PC-3 (cell line): ENCODE data around the gene MRPL49. TPM values are rescaled to one million over a fixed set of nuclear protein-coding genes. Genes with fewer than 3 reads are reported as not detected.

Experiments
- ATAC-seq: fragments of 200-7000 bp; cut with Tn5 transposase; 2 replicates; pipeline ENCODE4 v1.9.1; 2020; ENCODE audit warnings: mild to moderate bottlenecking, moderate library complexity
- BruUV-seq: library from RNA; stranded (reverse); fragments of 400-500 nt; replicated peaks from 2 replicates; lab custom pipeline; 2021; lab: Mats Ljungman, UMichigan
- CTCF ChIA-PET: fragments of 300-600 bp; sonication (Branson Sonifier 250); formaldehyde crosslinking; loops from one replicate; lab custom pipeline; 2022; ENCODE audit warnings: antibody characterized with exemption; lab: Charles Lee
- POLR2A ChIA-PET: fragments of 300-600 bp; sonication (Branson Sonifier 250); formaldehyde crosslinking; loops from one replicate; lab custom pipeline; 2022; ENCODE audit warnings: antibody characterized with exemption; ENCODE audit not compliant: unreplicated experiment; lab: Charles Lee
- DNase-seq: peaks from one replicate; pipeline ENCODE4 v3.0.0-alpha.2; 2015
- H2AFZ ChIP-seq: fragments of 300-600 bp; sonication (generic); 2 replicates; pipeline ENCODE4 v1.6.0; 2016; ENCODE audit warnings: antibody characterized with exemption, low read length
- H3F3A ChIP-seq: fragments of 300-600 bp; sonication (generic); one replicate; pipeline ENCODE4 v1.6.0; 2017; ENCODE audit warnings: antibody characterized with exemption, low read length, control low read depth, mild to moderate bottlenecking; ENCODE audit not compliant: unreplicated experiment
- H3K27ac ChIP-seq: fragments of 300-600 bp; sonication (generic); 2 replicates; pipeline ENCODE4 v1.5.1; 2016; ENCODE audit warnings: mild to moderate bottlenecking, low read length
- H3K27me3 ChIP-seq: fragments of 300-600 bp; sonication (generic); 2 replicates; pipeline ENCODE4 v1.6.1; 2016; ENCODE audit warnings: low read length, mixed read lengths
- H3K36me3 ChIP-seq: fragments of 300-600 bp; sonication (generic); 2 replicates; pipeline ENCODE4 v1.6.1; 2016; ENCODE audit warnings: low read depth, mixed run types, low read length, mixed read lengths
- H3K4me1 ChIP-seq: fragments of 300-600 bp; sonication (generic); 2 replicates; pipeline ENCODE4 v1.5.1; 2016; ENCODE audit warnings: low read length; ENCODE audit not compliant: insufficient read depth
- H3K4me2 ChIP-seq: fragments of 300-600 bp; sonication (generic); 2 replicates; pipeline ENCODE4 v1.6.0; 2016; ENCODE audit warnings: low read length
- H3K4me3 ChIP-seq: fragments of 300-600 bp; sonication (generic); 2 replicates; pipeline ENCODE4 v1.5.1; 2016; ENCODE audit warnings: mild to moderate bottlenecking, low read length, mixed read lengths
- H3K79me2 ChIP-seq: fragments of 300-600 bp; sonication (generic); 2 replicates; pipeline ENCODE4 v1.6.1; 2017; ENCODE audit warnings: low read length, mixed read lengths
- H3K9ac ChIP-seq: fragments of 300-600 bp; sonication (generic); 2 replicates; pipeline ENCODE4 v1.6.0; 2016; ENCODE audit warnings: mild to moderate bottlenecking, low read length
- H3K9me2 ChIP-seq: fragments of 300-600 bp; sonication (generic); replicated peaks from 2 replicates; pipeline ENCODE4 v1.6.1; 2016; ENCODE audit warnings: mixed run types, low read length, mixed read lengths
- H3K9me3 ChIP-seq: fragments of 300-600 bp; sonication (generic); 2 replicates; pipeline ENCODE4 v1.6.1; 2016; ENCODE audit warnings: low read length, mixed read lengths
- H4K20me1 ChIP-seq: fragments of 300-600 bp; sonication (generic); 2 replicates; pipeline ENCODE4 v1.6.1; 2016; ENCODE audit warnings: low read length, mixed read lengths
- CTCF ChIP-seq: fragments of 300-600 bp; sonication (generic); conservative IDR thresholded peaks from 2 replicates; pipeline ENCODE4 v1.5.1; 2017; ENCODE audit warnings: antibody characterized with exemption, low read depth, mild to moderate bottlenecking, low read length
- EZH2 ChIP-seq: fragments of 300-600 bp; sonication (generic); IDR thresholded peaks from one replicate; pipeline ENCODE4 v1.6.1; 2017; ENCODE audit warnings: antibody characterized with exemption, mild to moderate bottlenecking, low read length; ENCODE audit not compliant: unreplicated experiment
- EZH2phosphoT487 ChIP-seq: fragments of 300-600 bp; sonication (generic); IDR thresholded peaks from 2 replicates; pipeline ENCODE4 v1.6.1; 2018; ENCODE audit warnings: mild to moderate bottlenecking, antibody characterized with exemption, low read length, borderline replicate concordance
- intact Hi-C: fragments of 100-400 bp; cut with micrococcal nuclease; formaldehyde crosslinking; loops from 2 replicates; pipeline ENCODE4 v1.9.0; 2023
- total RNA-seq: library from RNA; depleted of rRNA; stranded (reverse); fragments of >200 nt; gene quantifications from 2 replicates; pipeline ENCODE4 v1.2.3, GENCODE V29; 2014

MRPL49 gene
- total RNA-seq, 1 experiment from 2014 or later = 163 TPM

DNA sequence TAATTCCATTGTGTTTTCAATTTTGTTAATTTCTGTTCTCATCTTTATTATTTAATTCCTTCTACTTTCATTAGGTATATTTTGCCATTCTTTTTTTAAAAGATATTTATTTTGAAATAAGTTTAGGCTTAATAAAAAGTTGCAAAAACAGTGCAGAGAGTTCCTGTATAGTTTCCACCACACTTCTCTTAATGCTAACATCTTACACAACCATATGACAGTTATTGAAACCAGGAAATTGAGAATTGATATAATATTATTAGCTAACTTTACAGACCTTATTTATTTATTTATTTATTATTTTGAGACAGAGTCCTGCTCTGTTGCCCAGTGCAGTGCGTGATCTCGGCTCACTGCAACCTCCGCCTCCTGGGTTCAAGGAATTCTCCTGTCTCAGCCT, 34.1 kb downstream of the MRPL49 start:
- CTCF ChIA-PET = no interaction called here
- POLR2A ChIA-PET = no interaction called here
- Histone ChIP-seq H3K27me3 (no peaks in the 10 kb centered on the region), H3K9ac (no peak overlapping the region), H4K20me1 (no peaks in the 10 kb centered on the region), H3K4me2 (no peak overlapping the region), H3K36me3 (no peaks in the 10 kb centered on the region), H3K79me2 (no peaks in the 10 kb centered on the region), H3F3A (no peaks in the 10 kb centered on the region), H3K9me2 (no peaks in the 10 kb centered on the region), H3K27ac (no peak overlapping the region), H3K4me1 (peaks cover 2% of the 10 kb centered on the region), H3K4me3 (no peak overlapping the region), H3K9me3 (no peaks in the 10 kb centered on the region), H2AFZ (no peak overlapping the region)
- BruUV-seq = no TSS peak
- ATAC-seq = no peak
- TF ChIP-seq EZH2 (no peak), EZH2phosphoT487 (no peak), CTCF (no peak)
- intact Hi-C loops = no loop called here
- no peak for DNase-seq

DNA sequence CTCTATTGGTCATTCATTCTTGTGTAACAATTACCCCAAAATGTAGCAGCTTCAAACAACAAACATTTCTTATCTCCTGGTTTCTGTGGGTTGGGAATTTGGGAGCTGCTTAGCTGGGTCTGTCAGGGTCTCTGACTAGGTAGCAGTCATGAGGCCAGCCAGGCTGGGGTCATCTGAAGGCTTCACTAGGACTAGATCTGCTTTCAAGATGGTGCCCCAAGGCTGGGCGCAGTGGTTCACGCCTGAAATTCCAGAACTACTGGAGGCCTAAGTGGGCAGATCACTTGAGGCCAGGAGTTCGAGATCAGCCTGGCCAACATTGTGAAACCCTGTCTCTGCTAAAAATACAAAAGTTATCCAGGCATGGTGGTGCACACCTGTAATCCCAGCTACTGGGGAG, 34.8 kb downstream of the MRPL49 start:
- H3K4me1 ChIP-seq = no peaks in the 10 kb centered on the region
- TF ChIP-seq EZH2 (no peak), EZH2phosphoT487 (no peak), CTCF (no peak)
- ChIA-PET CTCF (no interaction called here), POLR2A (no interaction called here)
- H3K4me3 ChIP-seq = no peak overlapping the region
- H3K9me3 ChIP-seq = no peaks in the 10 kb centered on the region
- no peak for ATAC-seq
- no peaks in the 10 kb centered on the region for H3K36me3 ChIP-seq
- intact Hi-C loops = no loop called here
- no peaks in the 10 kb centered on the region for H4K20me1 ChIP-seq
- no peak overlapping the region for H3K27ac ChIP-seq
- H3K4me2 ChIP-seq = no peak overlapping the region
- no peaks in the 10 kb centered on the region for H3F3A ChIP-seq
- no peak for DNase-seq
- H3K9me2 ChIP-seq = no peaks in the 10 kb centered on the region
- BruUV-seq = no TSS peak
- no peaks in the 10 kb centered on the region for H3K27me3 ChIP-seq
- no peak overlapping the region for H3K9ac ChIP-seq
- H3K79me2 ChIP-seq = no peaks in the 10 kb centered on the region
- no peak overlapping the region for H2AFZ ChIP-seq

DNA sequence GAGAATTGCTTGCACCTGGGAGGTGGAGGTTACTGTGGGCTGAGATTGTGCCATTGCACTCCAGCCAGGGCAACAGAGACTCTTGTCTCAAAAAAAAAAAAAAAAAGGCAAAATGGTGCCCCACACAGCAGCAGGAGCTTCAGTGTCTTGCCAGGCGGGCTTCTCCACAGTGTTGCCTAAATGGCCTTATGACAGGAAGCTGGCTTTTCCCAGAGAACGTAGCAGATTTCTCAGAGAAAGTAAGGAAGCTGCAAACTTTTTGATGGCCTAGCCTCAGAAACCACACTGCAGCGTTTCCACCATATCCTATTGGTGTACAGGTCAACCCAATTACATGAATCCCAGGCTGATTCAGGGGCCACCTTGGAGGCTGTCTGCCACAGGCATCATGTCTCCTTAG, 35.2 kb downstream of the MRPL49 start:
- Histone ChIP-seq H3K9ac (no peak overlapping the region), H3K9me3 (no peaks in the 10 kb centered on the region), H3K27ac (no peak overlapping the region), H3K4me3 (no peak overlapping the region), H4K20me1 (no peaks in the 10 kb centered on the region), H3F3A (no peaks in the 10 kb centered on the region), H2AFZ (no peak overlapping the region), H3K79me2 (no peaks in the 10 kb centered on the region), H3K36me3 (no peaks in the 10 kb centered on the region), H3K4me1 (no peaks in the 10 kb centered on the region), H3K9me2 (no peaks in the 10 kb centered on the region), H3K27me3 (no peaks in the 10 kb centered on the region), H3K4me2 (no peak overlapping the region)
- BruUV-seq = no TSS peak
- TF ChIP-seq EZH2 = no peak
- no peak for TF ChIP-seq EZH2phosphoT487
- no peak for TF ChIP-seq CTCF
- ATAC-seq (no peak), DNase-seq (no peak)
- intact Hi-C loops = no loop called here
- POLR2A ChIA-PET = no interaction called here
- CTCF ChIA-PET = no interaction called here
